ENCODE measurements around the gene BCL2.

BCL2 gene

GRCh38 chr18:63113899-63114565, 205.5 kb downstream of the BCL2 start:
- Mint-ChIP-seq H3K27ac (no peak overlapping the region), H3K36me3 (ENCODE audit: low read depth) (no peaks in the 10 kb centered on the region), H3K4me3 (no peak overlapping the region), H3K4me1 (peaks cover 30% of the 10 kb centered on the region), H3K9me3 (no peaks in the 10 kb centered on the region), H3K27me3 (ENCODE audit: low read depth) (peaks cover 16% of the 10 kb centered on the region)
- TF ChIP-seq, protein P1, sequence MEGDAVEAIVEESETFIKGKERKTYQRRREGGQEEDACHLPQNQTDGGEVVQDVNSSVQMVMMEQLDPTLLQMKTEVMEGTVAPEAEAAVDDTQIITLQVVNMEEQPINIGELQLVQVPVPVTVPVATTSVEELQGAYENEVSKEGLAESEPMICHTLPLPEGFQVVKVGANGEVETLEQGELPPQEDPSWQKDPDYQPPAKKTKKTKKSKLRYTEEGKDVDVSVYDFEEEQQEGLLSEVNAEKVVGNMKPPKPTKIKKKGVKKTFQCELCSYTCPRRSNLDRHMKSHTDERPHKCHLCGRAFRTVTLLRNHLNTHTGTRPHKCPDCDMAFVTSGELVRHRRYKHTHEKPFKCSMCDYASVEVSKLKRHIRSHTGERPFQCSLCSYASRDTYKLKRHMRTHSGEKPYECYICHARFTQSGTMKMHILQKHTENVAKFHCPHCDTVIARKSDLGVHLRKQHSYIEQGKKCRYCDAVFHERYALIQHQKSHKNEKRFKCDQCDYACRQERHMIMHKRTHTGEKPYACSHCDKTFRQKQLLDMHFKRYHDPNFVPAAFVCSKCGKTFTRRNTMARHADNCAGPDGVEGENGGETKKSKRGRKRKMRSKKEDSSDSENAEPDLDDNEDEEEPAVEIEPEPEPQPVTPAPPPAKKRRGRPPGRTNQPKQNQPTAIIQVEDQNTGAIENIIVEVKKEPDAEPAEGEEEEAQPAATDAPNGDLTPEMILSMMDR (IDR thresholded peaks at IDR 0.05; ENCODE audit: unreplicated experiment in 3 of 3) = no peak

GRCh38 chr18:63112706-63113105, 206.9 kb downstream of the BCL2 start:
- Mint-ChIP-seq H3K27ac (peak overlapping the region in 2 of 3 experiments; percentile 66 to 68), H3K9me3 (no peaks in the 10 kb centered on the region), H3K27me3 (ENCODE audit: low read depth) (peaks cover 8% of the 10 kb centered on the region), H3K4me3 (no peak overlapping the region), H3K4me1 (peaks cover 35% of the 10 kb centered on the region), H3K36me3 (ENCODE audit: low read depth) (no peaks in the 10 kb centered on the region)
- TF ChIP-seq, protein P1 (IDR thresholded peaks at IDR 0.05; ENCODE audit: unreplicated experiment in 3 of 3) = no peak

GRCh38 chr18:63111671-63112402, 207.7 kb downstream of the BCL2 start:
- H3K27ac Mint-ChIP-seq = peak overlapping the region; percentile 14 to 68 (median 66)
- TF ChIP-seq, protein P1 (IDR thresholded peaks at IDR 0.05; ENCODE audit: unreplicated experiment in 3 of 3) = no peak
- no peaks in the 10 kb centered on the region for H3K36me3 Mint-ChIP-seq (ENCODE audit: low read depth)
- H3K27me3 Mint-ChIP-seq (ENCODE audit: low read depth) = peaks cover 7% of the 10 kb centered on the region
- H3K9me3 Mint-ChIP-seq = no peaks in the 10 kb centered on the region
- H3K4me1 Mint-ChIP-seq = peaks cover 35% of the 10 kb centered on the region
- no peak overlapping the region for H3K4me3 Mint-ChIP-seq

DNA sequence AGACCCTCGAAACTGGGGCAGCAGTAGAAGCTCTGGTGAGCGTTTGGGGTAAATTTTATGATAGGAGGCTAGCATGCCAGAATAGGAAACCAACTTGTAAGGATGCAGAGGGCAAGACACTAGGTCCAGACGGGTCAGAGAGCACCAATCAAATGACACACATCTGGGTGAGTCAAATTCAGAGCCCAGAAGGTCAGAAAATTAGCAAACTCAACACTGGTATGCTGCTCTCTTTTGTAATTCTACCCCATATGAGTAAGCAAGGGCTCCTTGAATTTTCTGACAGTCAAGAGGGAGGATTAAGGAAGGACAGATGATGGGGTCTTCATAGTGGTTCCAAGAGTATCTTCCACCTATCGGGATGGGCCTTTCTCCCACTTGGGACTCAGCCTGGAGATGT, 209.8 kb downstream of the BCL2 start:
- peaks cover 35% of the 10 kb centered on the region for H3K4me1 Mint-ChIP-seq
- H3K36me3 Mint-ChIP-seq (ENCODE audit: low read depth) = no peaks in the 10 kb centered on the region
- no peak overlapping the region for H3K4me3 Mint-ChIP-seq
- no peaks in the 10 kb centered on the region for H3K9me3 Mint-ChIP-seq
- peaks cover 11% of the 10 kb centered on the region for H3K27me3 Mint-ChIP-seq (ENCODE audit: low read depth)
- TF ChIP-seq, protein P1 (IDR thresholded peaks at IDR 0.05; ENCODE audit: unreplicated experiment in 3 of 3) = no peak
- H3K27ac Mint-ChIP-seq = peak overlapping the region in 2 of 3 experiments; percentile 23 to 36

GRCh38 chr18:63109022-63109421, 210.5 kb downstream of the BCL2 start:
- Mint-ChIP-seq H3K9me3 (peaks cover 3% of the 10 kb centered on the region), H3K4me1 (peaks cover 35% of the 10 kb centered on the region), H3K27me3 (ENCODE audit: low read depth) (peaks cover 11% of the 10 kb centered on the region), H3K4me3 (no peak overlapping the region), H3K27ac (peak overlapping the region in 2 of 3 experiments; percentile 6 to 36), H3K36me3 (ENCODE audit: low read depth) (no peaks in the 10 kb centered on the region)
- TF ChIP-seq, protein P1 (IDR thresholded peaks at IDR 0.05; ENCODE audit: unreplicated experiment in 3 of 3) = no peak
